GM21515 (cell line): ENCODE results near the gene SLC25A43.
"Not testable (repeated sequence)": the region's sequence is repeated elsewhere in the genome, so short reads cannot be mapped to it uniquely, and the experiment has no call there.

ENCODE experiments used
- ATAC-seq: cut with Tn5 transposase; IDR thresholded peaks from one replicate; pipeline ENCODE4 v1.9.1; 2021; ENCODE audit not compliant: unreplicated experiment

SLC25A43 gene

DNA sequence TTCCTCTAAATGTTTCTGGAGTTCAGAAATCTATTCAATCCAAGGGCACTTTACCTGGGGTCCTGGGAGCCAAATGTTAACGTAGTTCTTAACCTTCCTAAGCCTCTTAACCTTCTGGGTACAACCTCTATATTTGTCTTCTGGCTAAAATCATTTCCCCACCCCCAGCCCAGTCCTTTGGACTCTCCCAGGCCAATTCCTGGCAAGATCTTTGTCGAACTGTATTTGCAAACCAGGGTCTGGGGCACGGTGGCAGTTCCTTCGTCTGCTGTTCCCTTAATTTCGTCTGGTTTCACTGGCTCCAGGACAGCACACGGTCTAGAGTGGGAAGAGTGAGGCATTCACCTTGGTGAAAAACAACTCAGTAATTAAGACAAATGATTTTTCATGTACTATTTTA lies 68.3 kb downstream of the SLC25A43 start:
- no peak for ATAC-seq

DNA sequence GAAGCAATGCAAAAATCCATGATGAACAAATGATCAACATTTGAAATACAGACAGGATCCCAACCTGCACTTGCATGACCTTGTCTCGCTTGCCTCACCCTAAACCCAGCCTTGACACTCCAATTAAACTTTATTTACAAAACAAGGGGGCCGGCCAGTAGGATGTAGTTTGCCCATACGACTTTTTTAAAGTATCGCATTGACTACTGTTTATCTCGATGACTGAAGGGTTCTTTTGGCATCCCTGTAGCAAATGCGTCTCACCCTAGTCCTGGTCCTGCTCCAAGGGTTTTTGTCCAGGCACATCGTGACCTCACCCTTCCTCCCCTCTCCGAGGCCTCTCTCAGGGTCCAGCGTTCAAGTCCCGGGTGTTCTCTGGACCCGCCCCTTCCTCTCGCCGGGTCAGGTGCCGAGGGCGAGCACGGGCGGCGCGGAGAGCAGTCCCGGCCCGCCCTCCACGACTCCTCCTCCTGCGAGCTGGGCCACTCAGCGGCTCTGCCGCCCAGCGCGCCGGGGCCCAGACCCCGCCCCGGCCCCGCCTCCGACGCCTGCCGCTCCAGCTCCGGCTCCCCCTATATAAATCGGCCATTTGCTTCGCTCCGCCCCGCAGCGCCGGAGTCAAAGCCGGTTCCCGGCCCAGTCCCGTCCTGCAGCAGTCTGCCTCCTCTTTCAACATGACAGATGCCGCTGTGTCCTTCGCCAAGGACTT lies 68.9 kb downstream of the SLC25A43 start, which contains the start of gene SLC25A5:
TSS of gene SLC25A5 (plus strand) at position 603 of the 709 bp plus-strand sequence. CDS start at position 675, 72 bp downstream.
- peak; percentile 91 for ATAC-seq

GRCh38 chrX:119468551-119469312 lies 69.6 kb downstream of the SLC25A43 start:
- ATAC-seq = peak; percentile 80

- no peak for ATAC-seq
Observed at GRCh38 chrX:119469313-119469635, 70.1 kb downstream of the SLC25A43 start.

DNA sequence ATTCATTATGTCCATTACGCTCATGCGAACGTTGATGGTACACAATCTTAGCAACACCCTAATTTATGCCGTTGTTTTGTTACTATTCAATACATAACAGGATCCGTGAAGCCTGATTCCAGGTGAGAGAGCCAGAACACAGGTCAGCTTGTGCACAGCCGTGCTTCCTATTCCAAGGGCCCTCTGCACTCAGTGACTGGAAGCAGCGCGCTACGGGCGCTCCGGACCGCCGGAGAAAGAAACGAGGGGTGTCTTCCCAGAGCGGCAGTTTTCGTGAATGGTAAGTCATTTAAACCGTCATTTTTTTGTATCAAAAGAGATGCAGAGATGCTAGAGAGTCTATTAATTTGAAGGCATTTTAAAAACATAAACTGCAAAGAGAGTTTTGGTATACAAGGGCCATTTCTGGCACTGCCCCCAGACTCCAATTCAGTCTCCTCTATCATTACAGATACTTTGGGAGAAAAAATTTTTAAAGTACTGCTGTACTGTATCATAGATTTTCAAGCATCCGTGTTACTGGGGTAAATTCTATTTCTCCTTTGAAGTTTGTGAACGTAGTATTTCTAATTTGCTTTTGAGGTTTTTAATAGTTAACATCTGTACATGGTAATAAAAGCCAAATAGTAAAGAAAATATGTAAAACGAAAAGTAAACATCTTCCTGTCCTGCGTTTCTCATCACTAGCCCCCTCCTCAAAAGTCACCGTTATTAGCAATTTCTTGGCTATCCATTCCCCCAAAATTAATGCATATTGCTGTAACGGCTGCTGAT lies 75.7 kb downstream of the SLC25A43 start:
- ATAC-seq = no peak

GRCh38 chrX:119475389-119476101 lies 76.4 kb downstream of the SLC25A43 start:
- ATAC-seq = no peak

DNA sequence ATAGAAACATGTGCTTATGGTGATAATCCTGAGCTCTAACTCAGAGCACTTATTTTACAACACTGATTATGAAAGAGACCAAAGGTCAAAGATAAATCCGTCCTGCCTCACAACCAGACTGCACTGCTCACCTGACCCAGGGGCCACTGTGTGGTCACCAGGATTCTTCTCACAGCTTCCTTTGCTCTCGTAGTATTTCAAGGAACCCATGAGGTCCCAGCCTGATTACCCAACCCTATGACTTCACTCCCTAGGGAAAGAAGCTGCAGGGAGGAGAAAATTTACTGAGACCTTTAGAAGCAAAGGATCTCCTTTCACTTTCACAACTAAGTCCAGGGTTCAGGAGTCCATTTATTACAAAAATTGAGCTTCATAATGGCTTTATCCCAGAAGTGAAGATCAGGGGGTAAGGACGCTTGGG lies 78.7 kb downstream of the SLC25A43 start:
- no peak for ATAC-seq

GRCh38 chrX:119478504-119478903 lies 79.4 kb downstream of the SLC25A43 start:
- no peak for ATAC-seq

GRCh38 chrX:119479845-119480244 lies 80.7 kb downstream of the SLC25A43 start:
- ATAC-seq = no peak

DNA sequence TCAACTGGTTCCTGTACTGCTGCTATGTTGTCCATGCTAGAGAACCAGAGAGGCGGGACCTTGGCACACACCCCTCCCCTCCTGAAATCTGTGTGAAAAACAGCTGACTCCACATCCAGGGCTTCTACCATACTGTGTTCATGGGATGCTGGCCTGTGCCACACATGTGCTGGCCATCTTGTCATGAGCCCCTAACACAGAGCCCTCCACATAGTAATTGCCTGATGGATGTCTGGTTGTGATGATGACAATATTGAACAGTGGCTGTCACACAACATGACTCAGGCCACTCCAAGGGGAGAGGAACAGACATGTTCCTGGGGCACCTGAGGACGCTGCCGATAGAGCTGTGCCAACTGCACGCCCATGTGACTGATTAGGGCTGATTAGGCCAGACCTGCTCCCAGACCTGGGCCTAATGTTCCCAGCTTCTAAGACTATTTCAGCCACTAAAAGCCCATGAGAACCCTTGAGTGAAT lies 82.2 kb downstream of the SLC25A43 start:
- no peak for ATAC-seq

DNA sequence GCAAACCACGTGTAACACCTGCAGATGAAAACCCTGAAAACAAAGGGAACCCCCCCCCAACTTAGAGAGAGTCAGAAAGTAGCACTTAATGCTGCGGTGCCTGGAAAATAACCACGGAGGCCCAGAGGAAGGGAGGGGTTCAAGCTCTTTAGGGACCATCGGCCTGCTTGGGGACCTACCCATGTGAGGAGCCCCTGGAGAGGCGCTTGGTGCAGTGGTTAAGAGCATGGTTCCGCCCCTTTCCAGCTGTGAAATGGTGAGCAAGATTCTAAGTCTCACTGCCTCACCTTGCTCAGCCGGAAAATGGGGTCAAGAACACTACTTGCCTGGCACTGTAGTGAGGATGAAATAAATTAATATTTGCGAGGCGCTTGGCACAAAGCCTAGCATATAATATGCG lies 82.9 kb downstream of the SLC25A43 start:
- ATAC-seq = peak; percentile 13

DNA sequence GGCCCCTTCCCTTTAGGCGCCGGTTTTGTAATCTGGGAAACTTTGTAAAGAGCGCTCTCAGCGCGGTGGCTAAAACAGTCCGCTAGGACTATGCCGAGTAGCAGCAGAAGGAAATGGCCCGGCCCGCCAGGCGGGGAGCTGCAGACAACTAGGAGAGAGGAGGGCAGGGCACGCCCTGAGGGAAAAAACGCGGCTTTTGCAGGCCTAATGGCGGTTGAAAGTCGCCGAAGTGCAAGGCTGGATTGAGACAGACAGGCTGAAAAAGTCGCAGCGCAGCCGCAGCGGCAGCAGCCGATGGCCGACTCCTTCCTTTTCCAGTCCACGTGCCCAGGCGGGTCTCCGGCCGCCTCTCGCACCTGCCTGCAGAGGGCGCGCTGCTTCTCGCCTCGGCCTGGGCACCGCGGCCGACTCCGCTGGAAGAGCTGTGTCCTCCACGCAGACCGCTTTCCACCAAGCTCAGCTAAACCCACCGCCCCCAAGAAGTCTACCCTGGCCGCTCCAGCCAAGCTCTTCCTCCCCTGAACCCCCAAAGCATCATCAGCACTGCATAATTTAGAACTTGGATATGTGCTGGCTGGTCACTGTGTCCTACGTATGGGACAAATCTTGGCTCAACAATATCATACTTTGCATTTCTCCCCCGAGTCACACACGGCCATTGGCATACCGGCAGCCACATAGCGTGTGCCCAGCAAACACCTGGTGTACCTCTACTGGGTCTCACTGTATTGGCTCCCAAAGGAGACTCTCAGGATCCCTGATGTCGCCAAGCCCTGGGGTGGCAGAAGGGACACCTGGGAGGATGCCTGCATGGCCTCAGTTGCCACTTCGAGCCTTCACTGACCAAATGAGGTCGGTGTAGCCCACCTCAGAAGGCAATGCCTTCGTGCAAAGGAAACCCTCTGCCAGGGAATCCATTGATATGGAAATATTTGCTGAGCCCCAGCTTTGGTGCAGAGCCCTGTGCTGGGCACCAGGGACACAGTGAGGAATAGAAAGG lies 83.6 kb downstream of the SLC25A43 start:
- ATAC-seq = peak; percentile 79

DNA sequence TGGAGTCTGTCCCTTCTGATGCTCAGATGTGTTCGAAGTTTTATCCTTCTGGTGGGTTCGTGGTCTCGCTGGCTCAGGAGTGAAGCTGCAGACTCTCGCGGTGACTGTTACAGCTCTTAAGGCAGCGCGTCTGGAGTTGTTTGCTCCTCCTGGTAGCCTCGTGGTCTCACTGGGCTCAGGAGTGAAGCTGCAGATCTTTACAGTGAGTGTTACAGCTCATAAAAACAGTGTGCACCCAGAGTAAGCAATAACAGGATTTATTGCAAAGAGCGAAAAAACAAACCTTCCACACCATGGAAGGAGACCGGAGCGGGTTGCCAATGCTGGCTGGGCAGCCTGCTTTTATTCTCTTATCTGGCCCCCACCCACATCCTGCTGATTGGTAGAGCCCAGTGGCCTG lies 87.6 kb downstream of the SLC25A43 start:
- ATAC-seq = no peak

DNA sequence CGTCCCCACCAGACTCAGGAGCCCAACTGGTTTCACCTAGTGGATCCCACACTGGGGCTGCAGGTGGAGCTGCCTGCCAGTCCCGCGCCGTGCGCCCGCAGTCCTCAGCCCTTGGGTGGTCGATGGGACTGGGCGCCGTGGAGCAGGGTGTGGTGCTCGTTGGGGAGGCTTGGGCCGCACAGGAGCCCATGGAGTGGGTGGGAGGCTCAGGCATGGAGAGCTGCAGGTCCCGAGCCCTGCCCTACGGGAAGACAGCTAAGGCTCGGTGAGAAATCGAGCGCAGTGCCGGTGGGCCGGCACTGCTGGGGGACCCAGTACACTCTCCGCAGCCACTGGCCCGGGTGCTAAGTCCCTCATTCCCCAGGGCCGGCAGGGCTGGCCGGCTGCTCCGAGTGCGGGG lies 88.6 kb downstream of the SLC25A43 start:
- not testable (repeated sequence) for ATAC-seq

DNA sequence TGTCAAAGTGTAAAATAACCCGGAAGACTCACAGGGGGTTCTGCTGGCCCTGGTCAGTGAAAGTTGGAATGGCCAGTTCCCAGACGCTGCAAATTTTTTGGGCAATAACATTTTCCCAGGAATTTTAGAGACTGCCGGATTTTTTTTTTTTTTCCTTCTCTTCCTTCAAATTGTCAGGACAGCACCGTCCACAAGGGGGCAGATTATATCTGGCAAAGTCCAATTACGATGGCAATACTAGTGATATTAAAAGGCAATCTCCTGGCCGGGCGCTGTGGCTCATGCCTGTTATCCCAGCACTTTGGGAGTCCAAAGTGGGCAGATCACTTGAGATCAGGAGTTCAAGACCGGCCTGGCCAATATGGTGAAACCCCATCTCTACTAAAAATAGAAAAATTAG lies 89.6 kb downstream of the SLC25A43 start:
- ATAC-seq = no peak

DNA sequence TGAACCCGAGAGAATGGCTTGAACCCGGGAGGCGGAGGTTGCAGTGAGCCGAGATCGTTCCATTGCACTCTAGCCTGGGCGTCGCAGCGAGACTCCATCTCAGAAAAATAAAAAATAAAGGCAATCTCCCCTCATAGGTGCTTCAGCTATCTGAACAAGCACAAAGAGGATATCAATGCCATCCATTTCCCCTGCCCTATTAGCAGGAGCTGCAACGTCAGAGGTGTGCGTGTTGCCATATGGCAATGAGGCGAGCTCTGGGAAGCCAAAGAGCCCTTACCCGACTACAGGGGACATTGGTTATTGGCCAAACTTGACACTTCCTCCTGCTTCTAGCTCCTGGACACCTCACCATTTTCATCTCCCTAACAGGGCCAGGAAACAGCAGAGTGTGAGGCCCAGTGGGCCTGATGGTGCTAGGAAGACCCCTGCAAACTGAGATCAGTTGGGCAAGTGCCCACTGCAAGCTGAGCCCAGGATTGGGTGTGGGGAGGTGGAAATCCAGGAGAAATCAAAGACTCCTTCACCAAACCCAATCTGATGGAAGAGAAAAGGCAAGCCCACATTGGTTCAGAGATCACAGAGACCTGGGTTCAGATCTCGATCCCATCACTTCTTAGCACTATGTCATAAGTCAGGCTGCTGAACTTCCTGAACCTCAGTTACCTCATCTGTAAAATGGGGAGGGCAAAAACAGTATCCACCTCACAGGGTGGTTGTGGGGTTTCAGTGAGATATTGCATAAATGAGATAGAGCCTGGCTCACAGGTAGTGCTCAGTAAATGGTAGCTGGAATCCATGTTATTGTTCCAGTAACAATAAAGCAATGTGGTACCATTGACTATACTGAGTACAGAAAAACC lies 90.3 kb downstream of the SLC25A43 start:
- ATAC-seq = no peak

DNA sequence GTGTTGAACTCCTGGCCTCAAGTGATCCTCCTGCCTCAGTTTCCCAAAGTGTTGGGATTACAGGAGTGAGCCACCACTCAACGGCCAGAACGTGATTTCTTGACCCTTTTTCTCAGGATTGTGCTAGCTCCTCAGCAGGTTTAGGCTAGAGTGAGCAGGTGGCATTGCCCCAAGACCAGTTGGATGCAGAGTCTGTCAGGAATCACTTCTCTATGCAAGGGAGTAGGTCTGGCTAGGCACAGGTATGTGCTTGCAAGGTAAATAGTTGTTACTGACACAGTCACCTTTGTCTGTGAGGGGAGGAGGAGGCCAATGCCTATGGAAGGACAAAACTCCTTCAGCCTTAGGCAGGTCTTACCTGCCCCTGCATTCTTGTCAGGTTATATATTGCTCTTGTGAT lies 93.3 kb downstream of the SLC25A43 start:
- no peak for ATAC-seq

DNA sequence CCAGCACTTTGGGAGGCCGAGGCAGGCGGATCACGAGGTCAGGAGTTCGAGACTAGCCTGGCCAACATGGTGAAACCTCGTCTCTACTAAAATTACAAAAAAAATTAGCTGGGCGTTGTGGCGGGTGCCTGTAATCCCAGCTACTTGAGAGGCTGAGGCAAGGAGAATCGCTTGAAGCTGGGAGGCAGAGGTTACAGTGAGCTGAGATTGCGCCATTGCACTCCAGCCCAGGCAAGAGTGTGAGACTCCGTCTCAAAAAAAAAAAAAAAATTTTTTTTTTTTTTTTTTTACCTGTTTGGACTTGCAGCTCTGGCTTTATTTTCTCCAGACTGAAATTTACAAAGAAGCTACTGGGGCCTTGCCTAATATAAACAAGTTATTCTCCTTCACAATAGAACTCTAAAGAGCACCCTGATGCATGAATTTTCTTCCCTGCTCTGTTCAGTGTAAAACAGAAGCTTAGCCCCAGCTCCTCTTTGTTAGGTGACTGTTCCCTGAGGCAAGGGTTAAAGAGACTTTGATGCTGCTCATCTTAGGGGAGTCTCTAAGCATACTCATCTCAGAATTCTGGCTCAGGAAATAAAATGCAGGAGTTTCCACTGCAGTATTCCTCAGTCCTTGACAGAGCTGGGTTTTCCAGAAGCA lies 94.8 kb downstream of the SLC25A43 start:
- not testable (repeated sequence) for ATAC-seq
